ENCODE results near the gene NAA80. TPM values are rescaled to one million over a fixed set of nuclear protein-coding genes. Genes with fewer than 3 reads are reported as not detected.
A peak's percentile ranks its signal among the peaks of the same experiment; 100 is the strongest.

NAA80 gene
- total and polyA plus RNA-seq, 8 donors: 2.6 to 15.6 (median 5.2) TPM

DNA sequence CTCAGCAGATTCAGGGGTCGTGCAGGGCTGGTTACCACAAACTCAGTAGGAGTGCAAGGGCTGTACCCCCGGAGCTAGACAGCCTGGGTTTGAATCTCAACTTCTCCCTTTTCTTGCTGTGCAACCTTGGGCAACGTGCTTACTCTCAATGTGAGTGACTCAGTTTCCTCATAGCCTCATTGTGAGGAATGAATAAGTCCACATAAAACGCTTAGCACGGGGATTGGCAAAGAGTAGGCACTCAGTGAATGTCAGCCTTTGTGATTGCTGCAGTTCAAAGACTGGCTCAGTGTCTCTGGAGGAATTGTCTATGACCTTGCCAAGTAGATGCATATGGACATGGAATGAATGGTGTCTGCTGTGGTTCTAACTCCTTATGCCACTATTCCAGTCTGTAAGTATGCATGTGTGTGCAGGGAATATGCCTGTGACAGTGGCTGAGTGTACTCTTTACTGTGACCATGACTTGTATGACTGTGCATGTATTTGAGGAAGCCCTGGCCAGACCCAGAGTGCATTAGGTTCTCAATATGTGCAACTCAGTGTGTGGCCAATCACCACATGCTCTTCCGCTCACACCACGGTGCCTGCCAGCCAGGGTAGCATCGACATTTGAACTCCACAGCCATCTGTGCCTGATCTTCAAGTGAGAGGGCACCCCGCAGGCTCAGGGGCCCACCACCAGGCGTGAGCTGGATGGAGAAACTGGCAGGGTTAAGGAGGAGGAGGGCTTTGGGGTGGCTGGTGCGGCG is 900 bp upstream of the NAA80 start:
- peak overlapping the region in 3 of 4 donors; percentile 12 to 67 (median 32) for H3K4me3 ChIP-seq
- ATAC-seq: peak in 2 of 4 donors; percentile 10 to 11
- no peak for FAIRE-seq
- peaks cover 11 to 14% (median 11%) of the 10 kb centered on the region in 3 donors for H3K4me1 ChIP-seq
- no peak for TF ChIP-seq CTCF (IDR thresholded peaks at IDR 0.05)
- H3K27ac ChIP-seq: peak overlapping the region; percentile 61 to 83 (median 79)
- no peaks in the 10 kb centered on the region for H3K36me3 ChIP-seq
- intact Hi-C loops (cut with DNase I): no loop called here
- WGBS, 2 donors: 51 to 52% methylated on average over 12 of the region's 12 CpGs
- peak in 3 of 6 donors; percentile 42 to 76 (median 53) for DNase-seq
- H3K27me3 ChIP-seq: no peaks in the 10 kb centered on the region
- H3K9me3 ChIP-seq: no peaks in the 10 kb centered on the region

GRCh38 chr3:50299638-50299928 is 378 bp upstream of the NAA80 start:
- H3K4me3 ChIP-seq: peak overlapping the region in 3 of 4 donors; percentile 12 to 67 (median 32)
- intact Hi-C loops (cut with DNase I): no loop called here
- FAIRE-seq (no peak), DNase-seq (no peak), ATAC-seq (no peak)
- no peaks in the 10 kb centered on the region for H3K9me3 ChIP-seq
- H3K27me3 ChIP-seq: no peaks in the 10 kb centered on the region
- no peaks in the 10 kb centered on the region for H3K36me3 ChIP-seq
- TF ChIP-seq CTCF (IDR thresholded peaks at IDR 0.05): no peak
- WGBS, 2 donors: 1 to 3% methylated on average over 12 of the region's 12 CpGs
- peak overlapping the region; percentile 61 to 83 (median 79) for H3K27ac ChIP-seq
- H3K4me1 ChIP-seq: peaks cover 11 to 14% (median 11%) of the 10 kb centered on the region in 3 donors

DNA sequence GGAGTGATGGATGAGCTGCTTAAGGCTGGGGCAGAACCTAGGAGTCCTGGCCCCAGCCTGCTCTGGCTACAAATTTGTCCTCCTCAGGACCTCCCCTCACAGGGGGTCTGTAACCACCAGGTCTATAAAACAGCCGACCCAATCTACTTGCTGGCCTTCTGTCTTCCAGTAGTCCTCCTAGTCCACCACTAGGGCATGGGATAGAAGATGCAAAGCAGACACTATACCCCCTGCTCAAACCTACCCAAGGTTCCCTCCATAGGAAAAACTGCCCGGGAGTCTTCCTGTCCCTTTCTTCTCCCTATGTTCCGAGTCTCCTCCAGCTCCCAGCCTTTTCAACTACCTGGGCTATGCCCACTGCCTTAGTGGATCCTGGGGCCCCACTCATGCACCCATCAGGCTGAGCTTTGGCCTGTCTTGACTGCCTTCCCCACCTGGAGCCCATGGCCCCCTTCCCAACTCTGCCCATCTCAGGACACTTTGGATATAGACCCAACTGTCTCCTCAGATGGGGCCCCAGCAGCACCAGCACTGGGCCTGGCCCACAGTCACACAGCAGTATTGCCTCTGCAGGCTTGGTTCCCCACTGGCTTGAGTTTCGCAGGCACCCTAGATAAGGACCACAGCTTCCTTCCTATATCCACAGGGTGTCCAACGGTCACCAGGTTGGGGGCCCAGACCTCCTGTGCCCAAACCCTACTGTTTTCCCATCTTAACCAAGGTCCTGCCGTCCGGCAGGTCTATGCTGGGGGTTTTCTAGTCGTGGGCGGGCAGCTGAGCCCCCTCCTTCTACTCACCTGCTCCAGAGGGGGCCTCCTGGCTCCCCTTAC is 1.1 kb downstream of the NAA80 start:
- no peaks in the 10 kb centered on the region for H3K27me3 ChIP-seq
- ATAC-seq (no peak), FAIRE-seq (no peak), DNase-seq (no peak)
- 56 to 58% methylated on average over 9 of the region's 9 CpGs for WGBS, 2 donors
- H3K9me3 ChIP-seq: no peaks in the 10 kb centered on the region
- peaks cover 15 to 17% (median 16%) of the 10 kb centered on the region in 3 donors for H3K4me1 ChIP-seq
- TF ChIP-seq CTCF (IDR thresholded peaks at IDR 0.05): no peak
- no peaks in the 10 kb centered on the region for H3K36me3 ChIP-seq
- peak overlapping the region; percentile 61 to 83 (median 79) for H3K27ac ChIP-seq
- H3K4me3 ChIP-seq: peak overlapping the region in 3 of 4 donors; percentile 48 to 67 (median 55)
- intact Hi-C loops (cut with DNase I): no loop called here

DNA sequence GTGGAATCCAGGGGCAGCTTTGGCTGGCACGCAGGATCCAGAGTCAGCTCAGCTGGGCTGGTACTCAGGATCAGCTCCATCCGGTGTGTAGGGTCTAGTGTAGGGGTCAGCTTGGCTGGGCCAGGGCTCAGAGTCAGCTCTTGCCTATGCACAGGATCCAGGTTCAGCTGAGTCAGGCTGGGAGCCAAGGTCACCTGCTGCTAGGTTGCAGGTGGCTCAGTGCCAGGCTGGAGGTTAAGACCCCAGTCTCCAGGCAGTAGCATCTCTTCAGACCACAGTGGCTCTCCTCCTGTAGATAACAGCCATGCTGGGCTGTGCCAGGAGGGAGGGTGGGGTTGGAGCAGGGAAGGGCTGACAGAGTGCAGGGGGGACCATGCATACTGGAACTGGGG is 1.8 kb downstream of the NAA80 start:
- TF ChIP-seq CTCF (IDR thresholded peaks at IDR 0.05): no peak
- no peak for FAIRE-seq
- ATAC-seq: no peak
- WGBS, 2 donors: 39 to 57% methylated on average over 2 of the region's 2 CpGs
- H3K27ac ChIP-seq: no peak overlapping the region
- no peak overlapping the region for H3K4me3 ChIP-seq
- peak in 3 of 6 donors; percentile 52 to 84 (median 71) for DNase-seq
- intact Hi-C loops (cut with DNase I): no loop called here
- no peaks in the 10 kb centered on the region for H3K27me3 ChIP-seq
- peaks cover 21 to 22% (median 21%) of the 10 kb centered on the region in 3 donors for H3K4me1 ChIP-seq
- H3K9me3 ChIP-seq: no peaks in the 10 kb centered on the region
- no peaks in the 10 kb centered on the region for H3K36me3 ChIP-seq
